B cell (primary cell): Measurements from ENCODE around the gene STK16.

ENCODE experiments used
- EZH2 ChIP-seq: IDR thresholded peaks from 2 replicates; pipeline ENCODE4 v1.6.1; 2012; ENCODE audit warnings: borderline replicate concordance, low read depth, mild to moderate bottlenecking, moderate library complexity, low read length; ENCODE audit not compliant: insufficient read depth, poor library complexity, severe bottlenecking
- TF ChIP-seq, protein P1 (sequence below): fragments of 200-600 bp; IDR thresholded peaks from one replicate; pipeline ENCODE4 v1.8.0; 2022; ENCODE audit warnings: antibody characterized with exemption, mild to moderate bottlenecking

DNA sequence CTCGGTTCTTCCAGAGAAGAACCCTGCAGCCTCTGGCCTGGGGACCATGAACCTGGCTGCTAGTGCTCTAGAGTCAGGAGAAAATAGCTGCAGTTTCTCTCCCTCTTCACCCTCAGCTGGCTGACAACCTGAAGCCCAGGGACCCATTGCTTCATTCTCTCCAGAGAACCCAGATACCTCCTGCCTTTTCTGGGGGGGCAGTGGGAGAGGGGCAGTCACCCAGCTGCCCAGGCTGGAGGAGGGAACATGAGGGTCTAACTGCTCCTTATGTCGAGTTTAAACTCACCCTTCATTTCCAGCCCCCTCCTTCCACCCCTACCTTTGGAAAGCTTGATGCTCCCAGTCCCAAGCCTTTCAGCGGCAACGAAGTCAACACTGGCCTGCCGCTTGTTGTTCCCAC lies 46.3 kb upstream of the STK16 start:
- no peak for TF ChIP-seq EZH2
- TF ChIP-seq, protein P1, sequence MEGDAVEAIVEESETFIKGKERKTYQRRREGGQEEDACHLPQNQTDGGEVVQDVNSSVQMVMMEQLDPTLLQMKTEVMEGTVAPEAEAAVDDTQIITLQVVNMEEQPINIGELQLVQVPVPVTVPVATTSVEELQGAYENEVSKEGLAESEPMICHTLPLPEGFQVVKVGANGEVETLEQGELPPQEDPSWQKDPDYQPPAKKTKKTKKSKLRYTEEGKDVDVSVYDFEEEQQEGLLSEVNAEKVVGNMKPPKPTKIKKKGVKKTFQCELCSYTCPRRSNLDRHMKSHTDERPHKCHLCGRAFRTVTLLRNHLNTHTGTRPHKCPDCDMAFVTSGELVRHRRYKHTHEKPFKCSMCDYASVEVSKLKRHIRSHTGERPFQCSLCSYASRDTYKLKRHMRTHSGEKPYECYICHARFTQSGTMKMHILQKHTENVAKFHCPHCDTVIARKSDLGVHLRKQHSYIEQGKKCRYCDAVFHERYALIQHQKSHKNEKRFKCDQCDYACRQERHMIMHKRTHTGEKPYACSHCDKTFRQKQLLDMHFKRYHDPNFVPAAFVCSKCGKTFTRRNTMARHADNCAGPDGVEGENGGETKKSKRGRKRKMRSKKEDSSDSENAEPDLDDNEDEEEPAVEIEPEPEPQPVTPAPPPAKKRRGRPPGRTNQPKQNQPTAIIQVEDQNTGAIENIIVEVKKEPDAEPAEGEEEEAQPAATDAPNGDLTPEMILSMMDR: no peak
